Activated CD4-positive, alpha-beta T cell treated with anti-CD3 and anti-CD28 coated beads, Interleukin-2, Interleukin-4, amounts not matched to agents 100 ng/mL and 50 ng/mL, durations not matched to agents 16 hours and 8 hours (primary cell): Measurements from ENCODE around the gene UQCRQ.
A peak's percentile ranks its signal among the peaks of the same experiment; 100 is the strongest.

ENCODE experiments used
- DNase-seq: peaks from one replicate; pipeline ENCODE4 v3.0.0-alpha.2; 2020; ENCODE audit warnings: low spot score

The UQCRQ gene

DNA sequence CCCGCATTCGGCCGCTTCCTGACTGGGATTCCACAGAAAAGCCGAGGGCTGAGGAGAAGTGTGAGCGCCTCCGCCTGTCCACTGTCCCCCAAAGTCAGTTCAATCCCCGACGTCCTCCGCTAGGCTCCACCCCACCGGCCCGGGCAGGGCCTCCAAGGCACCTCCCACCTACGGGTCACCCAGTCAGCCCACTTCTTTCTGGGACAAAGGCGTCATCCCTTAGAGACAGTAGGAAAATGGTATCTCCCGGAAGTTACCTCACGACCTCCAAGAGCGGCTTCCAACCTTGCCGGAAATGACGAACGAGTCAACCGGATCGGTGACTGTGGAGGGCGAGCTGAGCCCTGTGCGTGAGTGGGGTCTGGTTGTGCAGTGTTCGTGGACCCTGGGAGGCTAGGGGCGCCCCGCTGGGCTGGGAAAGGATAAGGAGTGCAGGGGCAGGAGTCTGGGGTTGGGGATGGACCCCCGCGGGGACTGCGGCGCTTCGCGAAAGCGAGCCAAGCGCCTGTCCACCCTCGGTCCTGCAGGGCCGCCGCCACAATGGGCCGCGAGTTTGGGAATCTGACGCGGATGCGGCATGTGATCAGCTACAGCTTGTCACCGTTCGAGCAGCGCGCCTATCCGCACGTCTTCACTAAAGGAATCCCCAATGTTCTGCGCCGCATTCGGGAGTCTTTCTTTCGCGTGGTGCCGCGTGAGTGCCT is at the start of gene UQCRQ, which contains the start of gene GDF9:
Gene UQCRQ (plus strand): TSS at position 301 of the 704 bp plus-strand sequence. CDS start 240 bp downstream, at position 541.
Gene GDF9 (minus strand): TSS at position 128 of the 704 bp plus-strand sequence. CDS start 1,936 bp downstream, outside the sequence.
- peak; percentile 98 for DNase-seq

DNA sequence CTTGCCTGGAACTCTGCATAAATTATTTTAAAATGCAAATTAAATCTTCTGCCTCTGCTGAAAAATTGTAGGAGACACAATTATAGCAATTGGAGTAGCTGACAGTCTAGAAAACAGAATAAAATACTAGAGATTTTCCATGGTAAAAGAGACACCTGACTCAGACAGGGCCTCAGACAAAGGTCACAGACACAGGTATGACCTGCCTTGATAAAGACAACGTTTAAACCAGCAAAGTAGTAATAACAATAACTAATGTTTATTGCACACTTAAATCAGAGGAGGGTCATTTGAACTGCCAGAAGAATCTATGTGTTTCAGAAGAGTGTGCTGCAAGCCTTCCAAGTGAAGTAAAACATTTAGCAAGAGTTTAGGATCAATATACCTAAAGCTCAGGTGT is 49.4 kb upstream of the UQCRQ start:
- DNase-seq: no peak

DNA sequence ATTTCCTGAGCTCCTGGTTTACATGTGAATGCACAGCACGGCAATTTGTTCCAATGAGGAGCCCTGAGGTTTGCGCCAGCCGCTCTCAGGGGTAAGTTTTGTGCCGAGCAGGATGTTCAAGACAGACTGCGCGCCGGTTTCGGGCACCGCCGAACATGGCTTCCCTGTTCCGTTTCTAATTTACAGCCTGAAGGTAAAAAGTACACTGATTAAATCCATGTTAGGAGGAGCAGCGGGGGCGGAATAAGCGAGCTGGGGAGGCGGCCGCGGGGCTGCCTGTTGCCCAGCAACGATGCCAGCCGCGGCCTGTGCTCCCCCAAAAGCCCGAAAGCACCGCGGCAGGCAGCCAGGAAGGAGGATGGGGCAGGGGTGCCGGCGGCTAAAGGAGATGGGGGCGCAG is 47.0 kb upstream of the UQCRQ start:
- DNase-seq: no peak

DNA sequence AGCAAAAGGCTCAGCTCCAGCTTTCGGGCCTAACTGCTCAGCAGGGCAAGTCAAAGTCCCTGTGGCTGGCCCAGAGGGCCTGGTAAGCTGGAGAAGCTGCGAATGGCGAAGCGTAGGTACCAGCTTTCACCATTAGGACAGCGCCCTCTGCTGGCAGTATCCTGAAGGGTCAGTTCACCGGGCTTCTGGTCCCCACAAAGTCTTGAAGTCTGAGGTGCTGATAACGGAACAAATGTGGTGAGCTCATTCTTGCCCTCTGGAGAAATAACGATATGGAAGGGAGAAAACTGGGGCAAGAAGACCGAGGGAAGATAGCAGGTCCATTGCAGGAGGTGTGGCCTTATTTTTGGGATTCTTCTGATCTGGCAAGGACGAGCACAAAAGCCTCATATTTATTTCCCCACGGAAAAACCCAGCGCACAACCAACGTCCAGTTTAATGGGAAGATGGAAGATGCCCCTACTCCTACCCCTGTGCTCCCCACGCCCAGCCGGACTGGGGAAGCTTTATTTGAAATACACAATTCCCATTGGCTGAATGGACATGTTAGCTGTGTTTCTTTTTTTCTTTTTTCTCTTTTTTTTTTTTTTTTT is 46.2 kb upstream of the UQCRQ start:
- DNase-seq: peak; percentile 93

DNA sequence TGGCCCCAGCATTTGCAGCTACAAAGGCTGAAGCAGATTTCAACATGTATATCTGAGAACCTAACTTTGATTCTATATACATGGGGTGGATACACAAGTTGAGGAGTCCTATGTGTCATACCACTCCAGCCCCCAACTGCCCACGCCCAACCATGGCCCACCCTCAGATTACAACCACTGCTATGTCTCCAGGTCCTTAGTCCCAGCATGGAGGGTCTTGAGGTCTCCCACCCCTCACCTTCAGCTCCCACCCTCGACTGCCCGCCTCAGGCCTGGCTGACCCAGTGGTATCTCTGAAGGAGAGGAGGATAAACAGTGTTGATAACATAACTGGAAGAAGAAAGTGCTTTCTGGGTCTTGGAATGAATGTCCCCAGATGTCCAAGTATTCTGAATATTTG is 45.1 kb upstream of the UQCRQ start:
- DNase-seq: no peak

DNA sequence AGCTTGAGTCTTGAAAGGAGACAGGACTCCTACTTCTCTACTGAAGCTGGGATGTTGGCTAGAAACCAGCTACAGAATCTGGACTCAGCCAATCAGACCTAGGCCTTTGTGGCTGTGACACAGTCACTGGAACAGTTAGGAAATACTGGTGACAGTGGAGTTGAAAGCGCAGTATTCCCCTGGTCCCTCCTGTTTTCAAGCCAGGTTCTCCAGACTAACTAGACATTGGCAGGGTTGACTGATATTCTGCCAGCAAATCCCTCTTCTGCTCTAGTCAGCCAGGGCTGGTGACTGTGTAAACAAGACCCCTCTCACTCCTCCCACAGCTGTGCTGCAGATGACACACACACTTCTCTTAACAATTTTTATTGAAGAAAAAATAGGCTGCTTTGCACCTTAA is 44.7 kb upstream of the UQCRQ start:
- DNase-seq: no peak

DNA sequence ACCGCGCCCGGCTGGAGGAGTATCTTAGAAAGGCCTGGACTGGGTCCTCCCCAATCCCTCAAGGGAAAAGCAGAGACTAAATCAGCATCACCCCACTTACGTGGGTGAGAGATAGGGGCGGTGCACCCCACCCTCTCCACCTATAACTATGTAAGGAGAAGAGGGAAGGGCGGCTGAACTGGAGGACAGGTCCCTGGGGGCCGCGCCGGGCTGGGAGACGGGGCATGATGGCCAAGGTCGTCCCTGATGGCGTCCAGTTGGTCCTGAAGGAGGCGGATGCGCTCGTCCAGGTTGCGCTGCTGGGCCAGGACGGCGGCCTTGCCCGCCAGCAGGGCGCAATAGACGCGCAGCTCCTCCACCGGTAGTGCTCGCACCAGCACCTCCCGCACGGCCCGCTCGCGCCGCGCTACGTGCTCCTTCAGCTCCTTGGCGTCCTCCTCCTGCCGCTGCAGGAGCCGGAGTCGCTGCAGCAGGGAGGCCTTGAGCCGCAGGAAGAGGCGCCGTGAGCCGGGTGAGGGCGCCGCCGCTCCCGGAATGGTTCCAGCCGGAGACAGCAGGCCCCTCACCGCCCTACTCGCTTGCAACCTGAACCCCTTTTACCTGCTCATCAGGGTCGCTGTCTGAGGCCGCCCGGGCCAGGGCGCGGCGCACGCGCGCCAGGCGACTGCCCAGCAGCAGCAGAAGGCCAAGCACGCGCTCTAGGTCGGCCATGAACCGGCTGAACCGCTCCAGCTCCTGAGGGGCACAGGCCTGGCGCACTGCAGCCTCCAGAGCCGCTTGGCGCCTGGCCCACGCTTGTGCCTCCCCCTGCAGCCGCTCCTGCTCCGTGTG is 43.6 kb upstream of the UQCRQ start:
- no peak for DNase-seq

DNA sequence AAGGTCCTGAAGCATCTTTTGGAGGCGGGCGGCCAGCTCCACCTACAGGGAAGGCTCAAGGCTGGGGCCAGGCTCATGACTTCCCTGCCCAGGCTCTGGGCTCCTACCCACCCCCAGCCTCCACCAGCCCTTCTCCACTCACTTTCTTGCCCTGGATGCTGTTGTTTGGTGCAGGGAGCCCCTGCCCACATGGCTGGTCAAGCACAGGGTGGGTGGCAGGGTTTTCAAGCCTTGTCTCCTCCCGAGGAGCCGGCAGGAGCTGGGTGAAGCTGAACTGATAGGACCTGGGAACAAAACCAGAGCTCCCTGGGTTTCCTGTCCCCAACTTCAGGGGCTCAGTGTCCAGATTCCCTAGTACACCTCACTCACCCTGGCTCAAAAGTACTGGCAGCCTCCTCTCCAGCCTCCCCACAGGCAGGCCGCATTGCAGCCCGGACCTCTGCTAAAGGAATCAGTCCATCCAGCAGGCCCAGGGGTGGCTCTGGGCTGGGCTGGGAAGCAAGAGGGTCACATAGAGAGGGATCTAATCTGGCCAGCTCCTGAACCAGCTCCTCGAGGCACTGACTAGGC is 42.9 kb upstream of the UQCRQ start:
- DNase-seq: no peak

DNA sequence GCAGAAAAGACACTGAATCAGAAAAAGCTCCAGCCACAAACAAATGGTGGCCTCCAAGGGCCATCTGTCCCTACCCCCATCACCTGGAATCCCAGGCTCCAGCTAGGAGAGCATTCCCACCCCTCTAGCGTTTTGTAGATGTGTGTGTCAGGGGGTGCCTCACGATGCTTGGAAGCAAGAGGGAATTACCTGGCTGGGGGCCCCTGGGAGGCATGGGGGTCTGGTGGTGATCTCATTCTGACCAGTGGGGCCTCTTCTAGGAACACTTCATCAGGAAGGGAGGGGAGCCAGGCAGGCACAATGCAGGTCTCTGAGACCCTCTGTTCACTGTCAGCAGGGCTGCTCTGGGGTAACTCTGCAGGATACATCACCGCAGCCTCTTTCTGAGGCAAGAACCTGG is 42.0 kb upstream of the UQCRQ start:
- no peak for DNase-seq

DNA sequence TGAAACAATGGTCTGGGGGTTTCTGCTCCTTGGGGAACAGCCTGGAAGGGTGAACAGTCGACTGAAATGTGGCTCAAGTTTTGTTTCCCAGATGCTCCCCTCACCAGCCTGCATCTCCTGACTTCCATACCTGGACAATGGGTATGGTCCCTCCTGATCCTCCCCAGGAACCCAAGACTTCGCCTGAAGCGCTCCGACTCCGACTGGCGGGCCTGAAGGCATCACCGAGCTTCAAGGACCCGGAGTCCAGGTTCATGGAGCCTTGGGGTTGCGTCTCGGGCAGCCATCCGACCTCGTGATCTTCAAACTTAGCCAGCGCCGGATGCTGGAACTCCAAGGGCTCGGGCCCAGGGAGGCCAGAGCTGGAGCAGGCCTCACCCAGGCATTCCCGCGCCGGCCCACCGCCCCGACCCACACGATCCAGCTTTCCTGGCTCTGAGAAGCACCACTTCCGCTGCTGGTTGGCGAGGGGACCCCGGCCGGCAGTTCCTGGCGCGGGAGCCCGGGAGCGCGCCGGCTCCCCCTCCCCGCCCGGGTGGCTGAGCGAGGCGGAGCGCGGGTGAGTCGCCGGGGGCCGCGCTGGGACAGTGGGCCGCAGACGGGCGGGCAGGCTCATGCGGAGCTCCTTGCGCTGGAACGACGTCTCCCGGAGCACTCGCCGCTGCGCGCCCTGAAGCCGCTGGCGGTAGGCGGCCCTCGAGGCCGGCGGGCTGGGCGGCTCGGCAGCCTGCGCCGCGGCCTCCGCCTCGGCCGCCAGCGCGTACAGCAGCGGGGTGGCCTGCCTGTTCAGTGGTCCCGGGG is 41.2 kb upstream of the UQCRQ start:
- DNase-seq: no peak

DNA sequence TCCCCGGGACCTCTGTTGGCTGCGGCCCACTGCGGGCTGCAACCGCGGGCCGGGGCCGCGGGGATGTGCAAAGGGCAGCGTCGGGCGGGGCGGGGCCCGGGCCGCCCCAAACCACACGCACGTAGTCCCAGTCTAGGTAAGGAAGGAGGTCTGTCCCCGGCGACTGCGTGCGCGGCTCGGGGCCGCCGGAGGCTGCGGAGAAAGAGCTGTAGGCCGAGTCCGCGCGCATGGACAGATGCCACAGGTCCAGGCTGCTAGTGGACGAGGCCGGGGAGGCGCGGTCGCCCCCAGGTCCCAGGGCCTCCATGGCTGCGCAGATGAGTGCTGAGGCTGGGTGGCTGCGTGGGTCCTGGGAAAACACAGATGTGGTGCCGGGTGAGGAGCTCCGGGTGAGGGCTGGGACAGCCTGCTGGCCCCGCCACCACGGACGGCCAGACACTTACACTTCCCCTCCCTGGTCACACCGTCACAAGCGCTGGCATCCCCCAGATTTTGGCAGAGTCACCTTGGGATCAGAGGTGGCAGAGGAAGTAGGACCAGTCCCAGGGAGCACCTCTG is 40.5 kb upstream of the UQCRQ start:
- no peak for DNase-seq

DNA sequence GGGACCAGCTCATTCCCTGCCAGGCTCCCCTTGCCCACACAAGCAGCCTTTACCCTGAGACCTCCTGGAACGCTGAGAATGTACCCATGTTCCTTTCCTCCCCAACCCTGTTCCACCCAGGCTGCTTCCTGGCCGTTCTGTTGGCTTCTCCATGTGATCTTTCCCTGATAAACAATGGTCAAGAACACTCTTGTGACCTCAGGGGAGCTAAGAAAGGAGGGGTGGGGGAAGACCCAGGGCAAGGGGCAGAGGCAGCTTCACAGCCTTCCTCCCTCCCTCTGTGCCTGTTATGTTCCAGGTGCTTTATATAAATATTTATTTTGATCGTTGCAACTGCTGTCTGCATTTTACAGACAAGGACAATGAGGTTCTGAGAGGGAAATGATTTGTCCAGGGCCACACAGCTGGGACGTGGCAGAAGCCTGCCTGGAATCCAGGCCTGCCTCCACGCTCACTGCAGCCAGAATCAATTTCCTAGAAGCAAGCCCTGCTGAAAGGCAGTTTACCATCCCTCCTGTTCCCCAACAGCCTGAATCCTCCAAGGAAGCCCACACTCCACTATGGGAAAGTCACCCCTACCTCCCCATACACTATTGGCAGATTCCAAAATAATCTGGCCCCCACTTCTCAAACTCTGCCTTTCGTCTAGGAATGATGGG is 39.9 kb upstream of the UQCRQ start:
- DNase-seq: no peak

DNA sequence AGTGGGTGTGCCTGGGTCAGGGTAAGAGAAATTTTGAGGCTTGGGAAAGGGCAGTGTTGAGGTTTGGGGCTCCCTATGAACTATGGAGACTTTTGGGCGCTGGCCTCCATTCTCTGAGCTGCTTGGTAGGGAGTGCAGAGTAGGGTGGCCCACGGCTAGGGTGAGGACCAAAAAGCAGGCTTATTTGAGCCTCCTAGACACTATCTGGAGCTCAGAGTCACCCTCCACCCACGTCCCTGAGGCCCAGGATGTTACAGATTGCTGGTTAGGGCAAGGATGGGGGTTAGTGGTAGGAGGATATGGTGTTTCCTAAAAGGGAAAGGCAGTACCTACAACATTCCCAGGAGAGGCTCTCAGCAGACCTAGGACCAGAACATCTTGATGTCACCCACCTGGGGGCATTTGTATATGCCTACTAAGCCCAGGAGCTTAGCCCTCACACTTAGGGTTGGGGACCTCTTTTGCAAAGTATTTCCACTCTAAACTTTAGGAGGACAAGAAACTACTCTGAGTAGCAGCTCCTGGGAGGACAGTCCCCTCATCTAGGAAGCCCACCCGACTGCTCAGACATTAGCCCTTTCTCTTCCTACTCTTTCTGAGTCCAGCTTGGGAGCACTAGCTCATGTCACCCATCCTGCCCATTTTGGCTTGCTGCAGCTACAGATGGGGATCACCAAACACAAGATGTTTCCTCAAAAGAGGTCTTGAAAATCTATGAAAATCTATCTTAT is 38.3 kb upstream of the UQCRQ start:
- DNase-seq: no peak

DNA sequence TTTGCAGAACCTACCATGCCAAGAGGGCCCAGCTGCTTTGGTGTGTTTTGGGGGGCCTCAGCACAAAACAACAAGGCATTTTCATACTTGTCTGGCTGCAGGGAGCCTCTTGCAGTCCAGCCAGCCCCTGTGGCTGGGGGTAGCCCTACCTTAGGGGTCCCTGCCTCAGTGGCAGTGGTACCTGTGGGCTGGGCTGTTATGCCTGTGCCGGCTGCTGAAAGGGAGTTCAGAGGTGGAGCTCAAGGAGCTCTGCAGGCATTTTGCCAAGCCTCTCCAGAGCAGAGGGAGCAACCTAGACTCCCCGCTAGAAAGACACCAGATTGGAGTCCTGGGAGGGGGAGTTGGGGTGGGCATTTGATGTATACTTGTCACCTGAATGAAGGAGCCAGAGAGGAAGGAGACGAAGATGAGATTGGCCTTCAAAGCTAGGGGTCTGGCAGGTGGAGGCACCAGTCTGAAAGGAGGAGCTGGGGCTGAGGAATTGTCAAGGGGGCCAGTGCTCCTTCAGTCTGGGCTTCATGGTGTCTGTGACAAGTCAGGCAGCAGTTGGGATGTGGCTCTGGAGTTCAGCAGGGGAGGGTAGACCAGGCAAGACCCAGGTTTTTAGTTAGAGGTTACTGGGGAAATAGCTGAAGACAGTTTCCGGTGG is 37.5 kb upstream of the UQCRQ start:
- no peak for DNase-seq

DNA sequence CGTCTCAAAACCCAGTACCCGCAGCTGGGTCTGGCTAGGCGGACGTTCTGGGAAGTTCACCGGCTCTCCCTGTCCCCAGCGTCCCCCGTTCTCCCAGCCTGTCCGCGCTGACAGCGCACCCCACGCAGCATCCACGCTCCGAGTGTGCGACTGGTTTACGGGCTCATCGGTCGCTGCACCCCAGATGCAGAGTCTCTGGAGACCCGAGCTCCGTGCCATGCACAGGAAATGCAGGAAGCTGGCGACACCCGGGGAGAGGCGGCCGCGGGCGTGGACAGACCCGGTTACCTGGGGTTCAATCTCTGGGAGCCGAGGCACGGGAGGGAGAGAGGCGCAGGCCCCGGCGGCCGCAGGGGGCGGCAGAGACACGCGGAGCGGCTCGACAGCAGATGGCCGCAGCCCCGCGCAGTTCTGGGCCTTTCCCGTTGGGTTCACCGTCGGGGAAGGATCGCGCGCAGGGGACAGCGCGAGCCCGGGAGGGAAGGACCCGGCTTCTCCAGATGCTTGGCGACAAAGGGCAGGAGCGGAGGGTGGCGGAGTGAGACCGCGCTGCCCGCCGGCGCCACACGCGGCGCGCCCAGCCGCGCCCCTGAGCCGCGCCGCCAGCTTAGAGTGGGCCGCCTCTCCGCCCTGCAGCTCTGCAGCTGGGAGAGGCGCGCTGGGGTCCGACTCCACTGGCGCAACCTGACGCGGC is 36.6 kb upstream of the UQCRQ start:
- peak; percentile 68 for DNase-seq

DNA sequence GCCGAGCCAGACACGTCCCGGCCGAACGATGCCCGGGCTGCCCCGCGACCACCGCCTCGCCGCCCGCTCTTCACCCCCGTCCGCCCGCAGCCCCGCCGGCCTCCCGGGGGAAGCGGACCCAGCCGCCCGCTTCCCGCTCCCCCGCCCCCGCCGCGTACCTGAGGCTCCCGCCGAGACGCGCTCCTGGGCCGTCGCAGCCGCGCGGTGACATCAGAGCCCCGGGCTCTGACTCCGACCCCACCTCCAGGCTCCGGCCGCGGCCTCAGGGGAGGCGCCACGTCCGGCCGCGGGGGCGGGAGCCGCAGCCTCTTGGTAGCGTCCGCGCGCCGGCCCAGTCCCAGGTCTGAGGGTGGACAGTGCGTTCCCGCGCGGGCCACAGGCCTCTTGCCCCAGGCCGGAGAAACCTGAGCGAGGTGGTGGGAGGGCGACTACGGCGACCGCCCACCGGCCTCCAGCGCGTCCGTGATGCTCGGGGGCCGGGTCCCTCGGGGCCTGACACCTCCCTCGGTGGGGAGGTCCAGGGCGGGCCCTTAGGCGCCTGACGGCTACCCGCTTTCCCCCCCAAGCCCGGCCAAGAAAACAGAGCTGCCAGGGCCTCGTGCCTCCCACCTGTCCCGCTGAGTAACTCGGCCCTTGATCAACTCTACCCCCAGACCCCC is 35.9 kb upstream of the UQCRQ start, which contains the start of gene SHROOM1:
Gene SHROOM1 (minus strand): TSS at position 212 of the 659 bp plus-strand sequence. CDS start 4,507 bp downstream, outside the sequence.
- DNase-seq: no peak

DNA sequence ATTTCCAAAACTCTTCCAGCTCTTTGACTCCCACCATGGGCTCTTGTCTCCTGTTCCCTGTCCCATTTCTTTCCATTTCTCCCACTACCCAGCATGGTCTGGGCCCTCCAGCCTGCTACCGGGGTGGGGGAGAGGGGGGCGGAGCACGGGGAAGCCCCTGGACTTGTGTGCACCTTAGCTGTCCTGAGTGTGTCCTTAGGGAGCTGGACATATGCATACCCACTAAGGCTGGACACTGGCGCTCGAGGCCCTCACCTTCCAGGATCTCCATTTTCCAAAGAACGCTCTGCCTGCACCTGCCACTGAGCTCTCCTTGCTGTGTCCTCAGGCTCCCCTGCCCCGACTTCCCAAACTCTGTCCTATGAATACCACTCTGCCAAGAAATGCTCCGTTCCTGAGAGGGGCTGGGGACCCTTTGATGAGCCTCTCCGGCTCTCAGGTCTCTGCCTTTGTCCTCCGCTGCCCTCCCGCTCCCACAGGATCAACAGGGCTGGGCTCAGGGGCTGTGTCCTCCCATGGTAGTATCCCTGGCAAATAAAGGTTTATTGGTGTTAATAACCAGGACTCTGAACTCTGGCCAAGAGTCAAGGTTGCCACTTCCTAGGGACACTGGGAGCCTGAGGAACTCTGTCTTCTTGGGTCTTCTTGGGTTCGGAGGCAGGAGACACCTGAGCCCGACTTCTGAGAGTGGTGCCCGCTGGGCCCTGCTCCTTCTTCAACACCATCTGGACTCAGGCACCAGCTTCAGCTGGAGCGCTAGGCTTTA is 35.2 kb upstream of the UQCRQ start:
- no peak for DNase-seq

DNA sequence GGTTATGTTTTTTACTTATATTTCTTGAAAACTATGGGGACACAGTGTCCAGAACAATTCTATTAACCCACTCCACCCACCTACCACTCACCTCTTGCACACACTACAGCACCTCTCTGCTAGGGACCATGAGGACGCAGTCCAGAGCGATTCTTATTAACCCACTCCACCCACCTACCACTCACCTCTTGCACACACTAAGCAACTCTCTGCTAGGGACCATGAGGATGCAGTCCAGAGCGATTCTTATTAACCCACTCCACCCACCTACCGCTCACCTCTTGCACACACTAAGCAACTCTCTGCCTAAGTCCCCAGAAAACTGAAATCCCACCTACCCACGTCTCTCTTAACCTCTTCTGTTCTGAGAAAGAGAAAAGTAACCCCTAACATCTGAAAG is 33.8 kb upstream of the UQCRQ start:
- DNase-seq: no peak
